Right ventricle myocardium superior (tissue), 1 donor: ENCODE results near the gene LACTBL1. TPM values are rescaled to one million over a fixed set of nuclear protein-coding genes. Genes with fewer than 3 reads are reported as not detected.

Source experiments
- ATAC-seq: fragments of 200-7000 bp; cut with Tn5 transposase; one replicate; pipeline ENCODE4 v1.9.1; 2020; ENCODE audit warnings: mild to moderate bottlenecking; ENCODE audit not compliant: poor library complexity
- DNase-seq: peaks from one replicate; pipeline ENCODE4 v3.0.0-alpha.2; 2020
- intact Hi-C: fragments of 100-400 bp; cut with DNase I; formaldehyde crosslinking; loops from one replicate; pipeline ENCODE4 v1.11.2; 2022
- total RNA-seq: library from RNA; stranded (reverse); fragmentation: NEBNext Ultra II Directional; extraction: Animal tissue kit (Norgen Biotek cat#: 25700); gene quantifications from one replicate; pipeline ENCODE4 v1.2.1, GENCODE V29; 2021
- donor health status: DM: no; HTN: yes; CAD: no; lungs with severe emphysema.

LACTBL1 gene
- total RNA-seq, 1 donor from 2014 or later: not detected

DNA sequence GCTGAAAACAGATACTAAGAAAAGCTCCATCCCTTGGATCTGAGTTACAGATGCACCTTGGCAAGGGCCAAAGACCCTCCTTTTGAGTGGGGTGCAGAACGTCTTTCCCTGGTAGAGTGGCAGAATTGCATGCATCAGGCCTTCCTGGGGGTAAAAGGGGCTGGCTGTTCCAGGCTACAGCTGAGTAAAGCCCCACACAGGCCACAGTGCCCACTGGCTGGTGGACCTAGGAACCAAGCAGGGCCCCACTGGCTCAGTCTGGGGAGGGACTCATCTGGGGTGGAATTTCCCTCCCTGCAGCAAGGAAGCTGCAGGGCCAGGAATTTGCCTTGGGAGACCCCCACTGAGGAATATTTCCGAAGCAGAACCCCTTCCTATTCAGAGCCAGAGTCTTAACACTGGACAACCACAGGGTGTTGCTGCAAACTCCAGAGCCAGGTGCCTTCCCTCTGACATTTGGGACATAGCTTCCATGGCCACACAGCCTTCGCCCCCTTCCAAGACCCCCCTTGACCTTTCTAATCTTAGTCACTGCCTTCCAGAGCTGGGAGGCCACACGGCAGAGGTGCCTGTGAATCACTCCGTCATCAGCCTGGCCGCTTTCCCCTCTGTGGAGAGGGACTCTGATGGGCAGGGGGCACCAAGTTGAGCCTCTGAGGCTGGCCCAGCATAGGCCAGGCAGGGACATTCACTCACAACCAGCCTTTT lies 52.5 kb downstream of the LACTBL1 start:
- ATAC-seq (no peak), DNase-seq (no peak)
- intact Hi-C loops: loop anchor here (10.0 kb wide), 1 partner anchor 215 kb away; no protein-coding TSS in a partner anchor

- no peak for DNase-seq
- intact Hi-C loops: loop anchor here (10.0 kb wide), 1 partner anchor 215 kb away; no protein-coding TSS in a partner anchor
- no peak for ATAC-seq
Measured at GRCh38 chr1:22919341-22920025, 53.2 kb downstream of the LACTBL1 start.

GRCh38 chr1:22918644-22919043 lies 54.0 kb downstream of the LACTBL1 start:
- intact Hi-C loops: no loop called here
- no peak for ATAC-seq
- no peak for DNase-seq

- no peak for DNase-seq
Measured at GRCh38 chr1:22917989-22918388, 54.7 kb downstream of the LACTBL1 start.

DNA sequence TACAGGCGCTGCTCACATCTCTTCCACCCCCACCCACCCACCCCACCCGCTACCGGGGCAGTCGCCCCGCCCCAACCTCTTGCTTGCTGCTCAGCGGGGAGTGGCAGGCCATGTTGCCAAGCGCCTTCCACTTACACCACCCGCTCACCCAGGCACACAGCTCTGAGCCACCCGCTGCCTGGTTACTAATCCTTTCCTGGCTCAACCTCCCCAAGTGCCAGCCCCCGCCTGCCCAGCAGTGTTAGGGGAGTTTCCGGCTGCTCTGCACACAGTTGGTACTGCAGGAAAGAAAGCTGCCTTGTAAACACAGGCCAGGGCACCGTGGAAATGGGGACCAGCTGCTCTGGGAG lies 56.2 kb downstream of the LACTBL1 start:
- no peak for ATAC-seq
- intact Hi-C loops: no loop called here
- no peak for DNase-seq

More at GRCh38 chr1:22917989-22918388, 54.7 kb downstream of the LACTBL1 start:
- no peak for ATAC-seq
- intact Hi-C loops: no loop called here

- no peak for ATAC-seq
- intact Hi-C loops: no loop called here
- no peak for DNase-seq
Measured at GRCh38 chr1:22915816-22916470, 56.7 kb downstream of the LACTBL1 start.

- ATAC-seq (no peak), DNase-seq (no peak)
- intact Hi-C loops: no loop called here
Measured at GRCh38 chr1:22915231-22915630, 57.4 kb downstream of the LACTBL1 start.

DNA sequence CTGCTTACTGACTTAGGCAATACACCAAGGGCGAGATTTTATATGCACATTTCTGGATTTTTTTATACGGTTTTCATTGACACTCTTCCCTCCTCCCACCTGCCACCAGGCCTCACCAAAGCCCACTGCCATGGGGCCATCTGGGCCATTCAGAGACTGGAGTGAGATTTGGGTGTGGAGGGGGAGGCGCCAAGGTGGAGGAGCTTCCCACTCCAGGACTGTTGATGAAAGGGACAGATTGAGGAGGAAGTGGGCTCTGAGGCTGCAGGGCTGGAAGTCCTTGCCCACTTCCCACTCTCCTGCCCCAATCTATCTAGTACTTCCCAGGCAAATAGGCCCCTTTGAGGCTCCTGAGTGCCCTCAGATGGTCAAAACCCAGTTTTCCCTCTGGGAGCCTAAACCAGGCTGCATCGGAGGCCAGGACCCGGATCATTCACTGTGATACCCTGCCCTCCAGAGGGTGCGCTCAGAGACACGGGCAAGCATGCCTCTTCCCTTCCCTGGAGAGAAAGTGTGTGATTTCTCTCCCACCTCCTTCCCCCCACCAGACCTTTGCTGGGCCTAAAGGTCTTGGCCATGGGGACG lies 57.9 kb downstream of the LACTBL1 start:
- no peak for ATAC-seq
- intact Hi-C loops: no loop called here
- no peak for DNase-seq

DNA sequence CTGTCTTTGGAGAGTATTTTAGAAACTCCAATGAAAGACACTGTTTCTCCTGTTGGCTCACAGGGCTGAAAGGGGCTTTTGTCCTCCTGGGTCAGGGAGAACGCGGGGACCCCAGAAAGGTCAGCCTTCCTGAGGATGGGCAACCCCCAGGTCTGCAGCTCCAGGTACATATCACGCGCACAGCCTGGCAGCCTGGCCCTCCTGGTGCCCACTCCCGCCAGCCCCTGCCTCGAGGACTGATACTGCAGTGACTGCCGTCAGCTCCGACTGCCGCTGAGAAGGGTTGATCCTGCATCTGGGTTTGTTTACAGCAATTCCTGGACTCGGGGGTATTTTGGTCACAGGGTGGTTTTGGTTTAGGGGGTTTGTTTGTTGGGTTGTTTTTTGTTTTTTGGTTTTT lies 58.5 kb downstream of the LACTBL1 start:
- intact Hi-C loops: no loop called here
- ATAC-seq: no peak

GRCh38 chr1:22913421-22914141 lies 59.1 kb downstream of the LACTBL1 start:
- DNase-seq (no peak), ATAC-seq (no peak)
- intact Hi-C loops: no loop called here

More for the DNA sequence above, 58.5 kb downstream of the LACTBL1 start:
- no peak for DNase-seq

DNA sequence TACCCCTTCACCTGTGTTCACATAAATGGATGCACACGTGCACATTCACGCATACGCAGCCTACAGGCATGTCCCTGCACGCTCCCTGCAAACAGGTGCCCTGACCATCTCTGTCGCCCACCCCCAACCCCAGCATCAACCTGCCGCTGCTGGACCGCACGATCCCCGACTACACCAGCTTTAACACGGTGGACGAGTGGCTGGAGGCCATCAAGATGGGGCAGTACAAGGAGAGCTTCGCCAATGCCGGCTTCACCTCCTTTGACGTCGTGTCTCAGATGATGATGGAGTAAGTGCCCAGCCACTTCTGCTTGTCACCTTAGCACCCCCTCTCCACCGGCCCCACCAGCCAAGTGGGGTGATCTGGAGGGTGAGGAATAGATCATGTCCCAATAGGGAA lies 60.4 kb downstream of the LACTBL1 start:
- intact Hi-C loops: no loop called here

DNA sequence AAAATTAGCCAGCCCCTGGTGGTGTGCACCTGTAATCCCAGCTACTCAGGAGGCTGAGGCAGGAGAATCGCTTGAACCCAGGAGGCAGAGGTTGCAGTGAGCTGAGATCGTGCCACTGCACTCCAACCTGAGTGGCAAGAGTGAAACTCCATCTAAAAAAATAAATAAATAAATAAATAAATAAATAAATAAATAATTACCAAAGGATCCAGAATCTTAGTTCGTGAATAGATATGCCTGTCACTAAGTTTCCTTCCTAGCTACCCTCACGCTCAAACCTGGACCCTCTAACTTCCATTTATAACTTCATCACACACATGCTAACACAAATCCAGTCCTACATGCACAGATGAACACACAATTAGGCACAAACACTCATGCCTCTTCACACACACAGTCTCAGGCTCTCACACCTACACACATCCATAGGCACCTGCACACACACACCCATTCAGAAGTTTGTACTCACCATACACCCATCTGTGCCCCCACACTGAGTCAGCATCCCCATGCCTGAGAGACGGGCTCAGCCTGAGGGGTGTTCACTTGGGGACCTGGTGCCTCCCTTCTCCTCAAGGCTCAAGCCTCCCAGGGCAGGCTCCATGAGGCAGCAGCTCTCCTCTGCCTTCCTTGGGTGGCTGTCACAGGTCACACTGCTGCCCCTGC lies 61.5 kb downstream of the LACTBL1 start:
- ATAC-seq (no peak), DNase-seq (no peak)
- intact Hi-C loops: no loop called here

More for the DNA sequence above, 60.4 kb downstream of the LACTBL1 start:
- ATAC-seq: no peak
- no peak for DNase-seq

- DNase-seq (no peak), ATAC-seq (no peak)
- intact Hi-C loops: no loop called here
Measured at GRCh38 chr1:22910286-22910685, 62.4 kb downstream of the LACTBL1 start.

DNA sequence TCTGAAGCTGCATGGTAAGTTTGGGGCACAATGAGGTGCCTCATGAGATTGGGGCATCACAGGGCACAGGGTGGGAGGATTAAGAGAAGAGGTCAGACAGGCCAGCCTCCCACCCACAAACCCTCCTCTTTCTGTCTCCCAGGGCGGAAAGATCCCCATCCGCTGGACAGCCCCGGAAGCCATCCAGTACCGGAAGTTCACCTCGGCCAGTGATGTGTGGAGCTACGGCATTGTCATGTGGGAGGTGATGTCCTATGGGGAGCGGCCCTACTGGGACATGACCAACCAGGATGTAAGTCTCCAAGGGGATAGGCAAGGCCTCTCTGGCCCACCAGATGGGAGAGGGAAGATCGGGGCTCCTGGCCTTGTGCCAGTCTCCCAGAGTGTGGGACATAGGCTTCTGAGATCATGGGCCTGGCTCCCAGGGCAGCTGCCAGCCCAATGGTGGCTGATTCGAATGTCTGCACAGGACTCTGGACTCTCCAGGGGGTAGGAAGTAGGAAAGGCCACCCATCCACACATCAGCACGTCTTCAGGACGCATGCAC lies 63.7 kb downstream of the LACTBL1 start:
- DNase-seq (no peak), ATAC-seq (no peak)
- intact Hi-C loops: no loop called here

DNA sequence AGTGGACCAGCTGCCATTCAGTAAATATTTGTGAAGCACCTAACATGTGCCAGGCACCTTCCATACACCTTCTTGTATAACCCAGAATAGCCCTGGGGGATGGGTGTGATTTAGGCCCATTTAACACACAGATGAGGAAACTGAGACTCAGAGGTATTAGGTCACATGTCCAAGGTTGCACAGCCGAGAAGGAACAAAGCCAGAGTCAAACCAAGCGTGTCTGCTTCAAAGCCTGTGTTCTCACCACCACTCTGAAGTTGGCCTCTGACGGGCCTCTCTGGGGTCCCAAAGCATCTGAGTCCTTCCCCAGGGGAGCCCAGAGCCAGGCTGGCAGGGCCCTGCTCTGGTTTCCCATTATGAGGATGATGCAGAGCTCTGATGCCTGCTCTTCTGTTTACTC lies 65.1 kb downstream of the LACTBL1 start:
- ATAC-seq: no peak
- intact Hi-C loops: no loop called here
- no peak for DNase-seq

DNA sequence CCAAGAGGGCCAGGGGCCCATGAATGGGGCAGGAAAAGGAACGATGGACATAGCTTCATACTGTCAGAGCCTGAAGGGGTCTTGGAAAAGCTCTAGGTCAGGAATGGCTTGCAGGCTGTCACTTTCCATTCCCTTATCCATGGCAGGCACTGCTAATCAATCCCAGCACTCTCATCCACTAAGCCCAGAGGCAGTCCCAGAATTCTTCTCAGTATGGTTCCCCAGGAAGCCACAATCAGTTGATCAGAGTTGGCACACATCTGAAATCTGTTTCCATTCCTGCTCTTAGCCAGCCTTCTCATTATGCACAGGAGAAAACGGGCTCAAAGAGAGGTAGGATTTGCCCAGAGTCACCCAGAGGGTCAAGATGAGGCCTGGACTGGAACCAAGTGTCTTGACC lies 65.7 kb downstream of the LACTBL1 start:
- no peak for DNase-seq
- no peak for ATAC-seq
- intact Hi-C loops: no loop called here

DNA sequence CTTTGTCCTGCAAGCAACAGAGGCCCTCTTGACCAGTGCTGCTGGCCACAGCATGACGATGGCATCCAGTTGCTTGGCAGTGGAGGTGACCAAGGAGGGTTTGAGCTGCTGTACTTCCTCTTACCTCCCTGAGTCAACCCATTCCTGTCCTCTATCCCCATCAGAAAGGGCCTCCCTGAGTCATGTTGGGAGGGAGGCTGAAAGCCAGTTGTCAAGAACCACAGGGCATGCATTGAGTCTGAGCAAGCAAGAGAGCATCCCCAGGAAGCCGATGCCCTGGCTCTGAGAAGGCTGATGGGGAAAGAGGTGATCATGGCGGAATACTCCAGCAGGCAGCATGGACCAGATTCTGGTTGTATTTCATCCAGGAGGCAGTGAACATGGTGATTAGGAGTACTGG lies 69.6 kb downstream of the LACTBL1 start:
- intact Hi-C loops: no loop called here
- no peak for ATAC-seq

More for the DNA sequence above, 69.6 kb downstream of the LACTBL1 start:
- no peak for DNase-seq
